Breast epithelium (tissue), 4 donors: ENCODE measurements around the gene DGKB. TPM values are rescaled to one million over a fixed set of nuclear protein-coding genes. Genes with fewer than 3 reads are reported as not detected.

Experiments
- DNase-seq, 2 donors: peaks; one replicate each; pipeline ENCODE4 v3.0.0-alpha.2; 2019; ENCODE audit warnings: low spot score in 2 of 2
- H3K27ac ChIP-seq, 2 donors: fragments of 200-600 bp; sonication (generic) in 1 of 2; one replicate each; pipeline ENCODE4 v1.5.1; 2016 to 2019; ENCODE audit warnings: mild to moderate bottlenecking in 1 of 2
- H3K27me3 ChIP-seq, 2 donors: fragments of 200-600 bp; sonication (generic) in 1 of 2; one replicate each; pipeline versions ENCODE4 v1.5.1 to v1.6.0; 2017 to 2019; ENCODE audit warnings: control low read depth in 1 of 2, mild to moderate bottlenecking in 1 of 2
- H3K36me3 ChIP-seq: fragments of 200-600 bp; one replicate; pipeline ENCODE4 v1.5.1; 2019
- H3K4me1 ChIP-seq, 2 donors: fragments of 200-600 bp; sonication (generic); one replicate each; pipeline ENCODE4 v1.5.1; 2016 to 2019; ENCODE audit warnings: control low read depth in 1 of 2
- H3K4me3 ChIP-seq, 3 donors: fragments of 200-600 bp; sonication (generic); 1 replicate in 2 of 3; 2 replicates in 1 of 3; pipeline ENCODE4 v1.5.1; 2016 to 2019; ENCODE audit warnings: mild to moderate bottlenecking in 3 of 3, moderate library complexity in 2 of 3
- H3K9me3 ChIP-seq, 2 donors: fragments of 200-600 bp; sonication (generic) in 1 of 2; one replicate each; pipeline ENCODE4 v1.5.1; 2016 to 2019; ENCODE audit warnings: control low read depth in 1 of 2
- POLR2A ChIP-seq: fragments of 450-650 bp; IDR thresholded peaks from one replicate; pipeline ENCODE4 v1.6.1; 2016; ENCODE audit warnings: antibody characterized with exemption, mild to moderate bottlenecking, moderate library complexity
- POLR2AphosphoS5 ChIP-seq, 3 donors: sonication (generic); formaldehyde crosslinking; IDR thresholded peaks; one replicate each; pipeline ENCODE4 v1.6.1; 2017; ENCODE audit warnings: antibody characterized with exemption in 3 of 3
- intact Hi-C: fragments of 100-400 bp; cut with DNase I; formaldehyde crosslinking; loops from one replicate; pipeline ENCODE4 v1.15.1; 2023; ENCODE audit warnings: low total_unique reads
- total RNA-seq, 3 donors: library from RNA; depleted of rRNA; stranded (reverse); fragments of >200 nt; gene quantifications; one replicate each; pipeline ENCODE4 v1.1.0, GENCODE V29; 2016
- TF ChIP-seq, protein P1 (sequence below), 3 donors: fragments of 450-650 bp; IDR thresholded peaks; one replicate each; pipeline ENCODE4 v1.5.1; 2016 to 2017; ENCODE audit warnings: antibody characterized with exemption in 3 of 3, mild to moderate bottlenecking in 3 of 3, moderate library complexity in 3 of 3

The DGKB gene
- total RNA-seq, 3 donors from 2014 or later: 0.16 to 0.44 (median 0.33) TPM

DNA sequence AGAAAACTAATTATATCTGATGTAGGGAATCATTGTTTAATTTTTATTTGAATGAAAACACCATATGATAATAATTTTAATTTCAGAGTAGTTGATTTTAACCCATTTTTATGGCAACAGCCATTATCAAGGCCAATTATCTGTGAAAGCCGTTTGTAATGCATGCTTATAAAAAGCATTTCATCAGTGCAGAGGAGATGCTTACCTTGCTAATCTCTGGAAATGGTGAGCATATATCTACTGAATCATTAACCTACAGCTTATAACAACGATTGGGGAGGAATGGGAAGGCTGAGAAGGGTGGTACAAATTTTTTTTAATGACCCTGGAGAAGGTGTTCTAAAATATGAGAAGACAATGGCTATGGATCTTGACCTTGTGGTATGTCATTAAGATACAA, 235.6 kb downstream of the DGKB start:
- TF ChIP-seq POLR2A (no peak), POLR2AphosphoS5 (IDR thresholded peaks at IDR 0.05) (no peak)
- TF ChIP-seq, protein P1, sequence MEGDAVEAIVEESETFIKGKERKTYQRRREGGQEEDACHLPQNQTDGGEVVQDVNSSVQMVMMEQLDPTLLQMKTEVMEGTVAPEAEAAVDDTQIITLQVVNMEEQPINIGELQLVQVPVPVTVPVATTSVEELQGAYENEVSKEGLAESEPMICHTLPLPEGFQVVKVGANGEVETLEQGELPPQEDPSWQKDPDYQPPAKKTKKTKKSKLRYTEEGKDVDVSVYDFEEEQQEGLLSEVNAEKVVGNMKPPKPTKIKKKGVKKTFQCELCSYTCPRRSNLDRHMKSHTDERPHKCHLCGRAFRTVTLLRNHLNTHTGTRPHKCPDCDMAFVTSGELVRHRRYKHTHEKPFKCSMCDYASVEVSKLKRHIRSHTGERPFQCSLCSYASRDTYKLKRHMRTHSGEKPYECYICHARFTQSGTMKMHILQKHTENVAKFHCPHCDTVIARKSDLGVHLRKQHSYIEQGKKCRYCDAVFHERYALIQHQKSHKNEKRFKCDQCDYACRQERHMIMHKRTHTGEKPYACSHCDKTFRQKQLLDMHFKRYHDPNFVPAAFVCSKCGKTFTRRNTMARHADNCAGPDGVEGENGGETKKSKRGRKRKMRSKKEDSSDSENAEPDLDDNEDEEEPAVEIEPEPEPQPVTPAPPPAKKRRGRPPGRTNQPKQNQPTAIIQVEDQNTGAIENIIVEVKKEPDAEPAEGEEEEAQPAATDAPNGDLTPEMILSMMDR (IDR thresholded peaks at IDR 0.05): no peak
- H3K9me3 ChIP-seq: no peaks in the 10 kb centered on the region
- no peaks in the 10 kb centered on the region for H3K4me1 ChIP-seq
- intact Hi-C loops: no loop called here
- H3K27ac ChIP-seq: no peak overlapping the region
- H3K27me3 ChIP-seq: no peaks in the 10 kb centered on the region
- no peaks in the 10 kb centered on the region for H3K36me3 ChIP-seq
- DNase-seq: no peak
- H3K4me3 ChIP-seq: no peak overlapping the region

DNA sequence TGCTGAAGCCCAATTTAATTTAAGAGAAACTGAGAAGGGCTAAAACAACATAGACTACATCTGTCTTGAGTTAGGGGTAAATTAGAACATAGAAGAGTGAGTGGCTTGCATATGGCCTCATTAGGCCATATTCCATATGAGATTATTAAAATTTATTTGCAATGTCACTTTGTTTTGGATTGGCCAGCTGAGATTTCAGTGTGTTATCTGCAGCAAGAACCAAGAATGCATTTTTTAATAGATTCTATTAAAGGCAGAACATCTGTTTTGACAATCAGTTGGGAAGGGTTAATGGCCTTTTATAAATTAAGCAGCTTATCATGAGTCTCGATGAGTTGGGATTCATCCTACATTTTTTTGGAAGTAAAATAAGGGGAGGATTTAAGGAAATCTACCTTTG, 236.2 kb downstream of the DGKB start:
- H3K27ac ChIP-seq: no peak overlapping the region

DNA sequence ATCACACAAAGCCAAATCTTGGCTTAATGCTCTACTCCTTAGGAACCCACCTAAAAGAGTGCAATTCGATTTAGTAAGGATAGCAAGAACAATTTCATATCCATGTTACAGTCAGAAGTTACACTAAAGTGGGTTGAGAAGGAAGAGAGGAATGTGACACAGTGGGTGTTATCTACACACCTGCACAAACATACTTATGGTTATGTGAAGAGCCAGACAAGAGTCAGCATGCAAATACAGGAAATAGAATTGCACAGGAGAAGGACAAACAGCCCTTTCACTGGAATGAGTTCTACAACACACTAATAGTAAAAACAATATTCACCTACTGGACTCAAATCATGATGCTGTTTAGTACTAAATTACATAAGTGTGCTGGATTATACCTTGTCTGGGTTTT, 262.8 kb downstream of the DGKB start:
- no peak overlapping the region for H3K4me3 ChIP-seq
- peaks cover 6 to 16% of the 10 kb centered on the region in 2 donors for H3K9me3 ChIP-seq
- no peak overlapping the region for H3K27ac ChIP-seq
- H3K36me3 ChIP-seq: no peaks in the 10 kb centered on the region
- H3K27me3 ChIP-seq: no peaks in the 10 kb centered on the region
- no peak for TF ChIP-seq POLR2A
- no peak for TF ChIP-seq POLR2AphosphoS5 (IDR thresholded peaks at IDR 0.05)
- TF ChIP-seq, protein P1 (IDR thresholded peaks at IDR 0.05): no peak
- intact Hi-C loops: no loop called here
- H3K4me1 ChIP-seq: no peaks in the 10 kb centered on the region
- DNase-seq: no peak

More for the DNA sequence above, 236.2 kb downstream of the DGKB start:
- Histone ChIP-seq H3K27me3 (no peaks in the 10 kb centered on the region), H3K4me1 (no peaks in the 10 kb centered on the region), H3K4me3 (no peak overlapping the region), H3K9me3 (no peaks in the 10 kb centered on the region), H3K36me3 (no peaks in the 10 kb centered on the region)
- no peak for DNase-seq
- TF ChIP-seq POLR2AphosphoS5 (IDR thresholded peaks at IDR 0.05): no peak
- TF ChIP-seq, protein P1 (IDR thresholded peaks at IDR 0.05): no peak
- TF ChIP-seq POLR2A: no peak
- intact Hi-C loops: no loop called here

DNA sequence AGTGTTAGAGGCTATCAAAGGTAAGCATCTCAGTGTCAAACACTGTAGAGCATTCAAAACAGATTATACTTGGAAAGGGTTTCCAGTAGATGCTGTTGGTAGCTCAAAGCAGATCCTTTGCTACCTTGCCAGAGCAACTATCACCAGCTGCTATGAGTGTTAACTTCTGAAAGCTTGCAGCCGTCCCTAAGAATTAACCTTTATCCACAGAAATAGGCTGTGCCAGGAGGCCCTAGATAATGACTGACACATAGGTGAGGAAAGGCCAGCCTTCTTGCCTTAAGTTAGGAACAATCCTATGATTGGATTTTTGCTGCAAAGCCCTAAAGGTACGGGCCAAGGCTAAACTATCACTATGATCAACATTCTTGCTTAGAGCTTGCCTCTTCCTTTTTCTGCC, 263.2 kb downstream of the DGKB start:
- no peak overlapping the region for H3K4me3 ChIP-seq
- H3K9me3 ChIP-seq: peaks cover 6 to 13% of the 10 kb centered on the region in 2 donors
- H3K27me3 ChIP-seq: no peaks in the 10 kb centered on the region
- DNase-seq: no peak
- no peaks in the 10 kb centered on the region for H3K4me1 ChIP-seq
- H3K27ac ChIP-seq: no peak overlapping the region
- no peaks in the 10 kb centered on the region for H3K36me3 ChIP-seq
- intact Hi-C loops: no loop called here
- TF ChIP-seq, protein P1 (IDR thresholded peaks at IDR 0.05): no peak
- no peak for TF ChIP-seq POLR2A
- TF ChIP-seq POLR2AphosphoS5 (IDR thresholded peaks at IDR 0.05): no peak

DNA sequence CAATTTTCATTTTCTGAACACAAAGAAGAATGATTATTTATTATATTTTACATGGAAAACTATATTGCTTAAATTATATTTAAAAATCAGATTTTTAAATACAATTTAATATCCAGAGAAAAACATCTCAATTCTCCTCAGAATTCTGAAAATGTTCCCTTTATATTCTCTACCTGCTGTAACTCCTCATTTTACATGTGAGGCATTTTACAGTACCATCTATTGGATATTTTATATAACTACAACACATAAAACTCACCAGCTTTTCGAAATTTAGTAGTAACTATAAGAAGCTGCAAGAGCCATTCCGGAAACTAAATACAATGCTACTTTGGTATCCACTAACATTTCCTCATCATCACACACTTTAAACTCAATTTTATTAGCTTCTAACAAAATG, 264.6 kb downstream of the DGKB start:
- no peaks in the 10 kb centered on the region for H3K9me3 ChIP-seq

More for the DNA sequence above, 264.6 kb downstream of the DGKB start:
- Histone ChIP-seq H3K27me3 (no peaks in the 10 kb centered on the region), H3K27ac (no peak overlapping the region), H3K36me3 (no peaks in the 10 kb centered on the region), H3K4me1 (no peaks in the 10 kb centered on the region), H3K4me3 (no peak overlapping the region)
- TF ChIP-seq, protein P1 (IDR thresholded peaks at IDR 0.05): no peak
- no peak for TF ChIP-seq POLR2AphosphoS5 (IDR thresholded peaks at IDR 0.05)
- intact Hi-C loops: no loop called here
- DNase-seq: no peak
